ENCODE measurements around the gene EPC2.

EPC2 gene

GRCh38 chr2:148814860-148815419 lies 170.4 kb downstream of the EPC2 start:
- DNase-seq, result no peak

DNA sequence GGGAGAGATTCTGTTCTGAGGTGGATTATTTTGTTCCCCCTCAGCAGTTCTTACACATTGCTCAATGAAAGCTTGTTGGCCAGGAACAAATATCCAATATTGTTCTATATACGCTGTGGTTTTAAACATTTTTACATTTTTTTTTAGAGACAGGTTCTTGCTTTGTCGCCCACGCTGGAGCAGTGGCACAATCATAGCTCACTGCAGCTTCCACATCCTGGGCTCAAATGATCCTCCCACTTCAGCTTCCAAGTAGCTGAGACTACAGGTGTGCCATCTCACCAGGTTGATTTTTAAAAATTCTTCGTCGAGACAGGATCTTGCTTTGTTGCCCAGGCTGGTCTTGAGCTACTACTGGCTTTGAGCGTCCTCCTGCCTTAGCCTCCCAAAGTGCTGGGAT lies 171.6 kb downstream of the EPC2 start:
- DNase-seq, result no peak

GRCh38 chr2:148817210-148817708 lies 172.7 kb downstream of the EPC2 start:
- DNase-seq, result peak; percentile 5

- no peak for DNase-seq
Measured at GRCh38 chr2:148819019-148819585, 174.6 kb downstream of the EPC2 start.

GRCh38 chr2:148824190-148824589 lies 179.6 kb downstream of the EPC2 start:
- DNase-seq, result no peak

GRCh38 chr2:148826791-148827190 lies 182.2 kb downstream of the EPC2 start:
- no peak for DNase-seq

DNA sequence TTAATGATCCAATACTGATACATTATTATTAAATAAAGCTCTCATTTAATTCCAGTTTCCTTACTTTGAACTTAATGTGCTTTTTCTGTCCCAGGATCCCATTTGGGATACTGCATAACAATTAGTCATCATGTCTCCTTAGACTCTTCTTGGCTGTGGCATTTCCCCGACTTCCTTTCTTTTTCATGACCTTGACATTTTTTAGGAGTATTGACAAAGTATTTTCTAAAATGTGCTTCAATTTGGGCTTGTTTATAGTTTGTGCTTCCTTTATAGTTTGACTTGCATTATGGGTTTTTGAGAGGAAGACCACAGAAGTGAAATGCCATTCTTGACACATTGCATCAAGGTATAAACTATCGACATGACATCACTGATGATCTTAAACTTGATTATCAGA lies 184.4 kb downstream of the EPC2 start:
- no peak for DNase-seq

DNA sequence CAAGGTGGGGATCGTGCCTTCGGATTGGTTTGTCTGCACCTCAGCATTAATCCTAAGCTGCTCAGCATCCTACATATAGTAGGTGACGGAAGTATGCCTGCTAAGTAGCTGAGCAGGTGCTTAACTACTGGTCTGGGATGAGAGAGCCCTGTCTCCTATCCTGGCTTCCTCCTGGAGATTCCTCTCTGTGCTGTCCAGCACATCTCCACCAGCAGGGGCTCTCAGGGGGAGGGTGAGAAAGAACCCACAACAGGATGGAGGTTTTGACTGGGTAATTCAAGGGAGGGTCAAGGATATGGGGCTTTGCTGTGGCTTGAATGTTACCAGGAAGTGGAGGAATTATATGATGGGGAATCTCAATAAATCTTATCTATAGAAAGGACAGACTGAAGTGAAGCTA lies 185.1 kb downstream of the EPC2 start:
- no peak for DNase-seq

DNA sequence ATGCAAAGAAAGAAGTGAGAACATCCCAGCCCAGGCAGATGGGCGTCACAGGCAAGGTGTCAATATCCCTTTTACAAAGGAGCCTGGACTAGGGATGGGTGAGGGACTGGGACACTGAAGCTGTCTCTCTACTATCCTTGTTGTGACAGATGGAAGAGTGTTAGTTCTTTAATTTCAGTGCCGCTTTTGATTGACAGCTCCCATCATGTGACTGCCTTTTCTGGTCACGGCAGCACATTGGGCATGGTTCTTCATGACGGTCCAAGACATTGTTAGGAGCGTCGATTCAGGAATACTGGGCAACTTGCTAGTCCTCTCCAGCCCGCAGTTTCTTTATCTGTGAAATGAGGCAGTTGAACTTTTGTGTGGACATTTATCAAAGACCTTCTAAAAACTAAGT lies 188.1 kb downstream of the EPC2 start:
- DNase-seq, result no peak

Measured in fibroblast of upper back skin (primary cell).